Hepatocyte (in vitro differentiated cells): ENCODE results near the gene ADAMTS8.

Experiments
- CTCF ChIP-seq: fragments of 200-600 bp; sonication (generic); IDR thresholded peaks from 2 replicates; pipeline ENCODE4 v1.5.1; 2016; ENCODE audit warnings: antibody characterized with exemption, mild to moderate bottlenecking; ENCODE audit not compliant: poor library complexity
- EZH2 ChIP-seq: fragments of 200-600 bp; sonication (generic); IDR thresholded peaks from 2 replicates; pipeline ENCODE4 v1.6.1; 2016; ENCODE audit warnings: antibody characterized with exemption, mild to moderate bottlenecking, borderline replicate concordance

- TF ChIP-seq CTCF (peak; percentile 58), EZH2 (no peak)
These were observed 21.8 kb upstream of the ADAMTS8 start for GRCh38 chr11:130449996-130450769.
